ENCODE results near the gene ABHD14A. TPM values are rescaled to one million over a fixed set of nuclear protein-coding genes. Genes with fewer than 3 reads are reported as not detected.

Gene ABHD14A
- total RNA-seq, 1 donor from 2014 or later, result 11.8 TPM

DNA sequence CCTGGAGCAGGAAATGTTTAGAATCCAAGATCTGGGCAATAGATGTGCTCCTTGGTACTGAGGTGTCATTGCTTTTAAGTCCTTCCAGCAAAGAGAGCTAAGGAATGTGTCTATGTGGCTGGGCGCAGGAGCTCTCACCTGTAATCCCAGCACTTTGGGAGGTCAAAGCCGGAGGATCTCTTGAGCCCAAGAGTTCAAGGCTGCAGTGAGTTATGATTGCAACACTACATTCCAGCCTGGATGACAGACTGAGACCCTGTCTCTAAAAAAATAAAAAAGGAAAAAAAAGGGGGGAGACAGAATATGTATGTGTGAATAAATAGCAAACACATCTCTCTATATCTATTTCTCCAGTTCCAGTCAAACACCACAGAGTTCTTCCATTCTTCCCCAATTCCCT is 24.0 kb upstream of the ABHD14A start:
- no peaks in the 10 kb centered on the region for H3K79me2 ChIP-seq (ENCODE audit: insufficient read depth, low read length)
- H4K20me1 ChIP-seq (ENCODE audit: insufficient read depth, low read length), result peaks cover 4% of the 10 kb centered on the region
- TF ChIP-seq, protein P1, sequence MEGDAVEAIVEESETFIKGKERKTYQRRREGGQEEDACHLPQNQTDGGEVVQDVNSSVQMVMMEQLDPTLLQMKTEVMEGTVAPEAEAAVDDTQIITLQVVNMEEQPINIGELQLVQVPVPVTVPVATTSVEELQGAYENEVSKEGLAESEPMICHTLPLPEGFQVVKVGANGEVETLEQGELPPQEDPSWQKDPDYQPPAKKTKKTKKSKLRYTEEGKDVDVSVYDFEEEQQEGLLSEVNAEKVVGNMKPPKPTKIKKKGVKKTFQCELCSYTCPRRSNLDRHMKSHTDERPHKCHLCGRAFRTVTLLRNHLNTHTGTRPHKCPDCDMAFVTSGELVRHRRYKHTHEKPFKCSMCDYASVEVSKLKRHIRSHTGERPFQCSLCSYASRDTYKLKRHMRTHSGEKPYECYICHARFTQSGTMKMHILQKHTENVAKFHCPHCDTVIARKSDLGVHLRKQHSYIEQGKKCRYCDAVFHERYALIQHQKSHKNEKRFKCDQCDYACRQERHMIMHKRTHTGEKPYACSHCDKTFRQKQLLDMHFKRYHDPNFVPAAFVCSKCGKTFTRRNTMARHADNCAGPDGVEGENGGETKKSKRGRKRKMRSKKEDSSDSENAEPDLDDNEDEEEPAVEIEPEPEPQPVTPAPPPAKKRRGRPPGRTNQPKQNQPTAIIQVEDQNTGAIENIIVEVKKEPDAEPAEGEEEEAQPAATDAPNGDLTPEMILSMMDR (IDR thresholded peaks at IDR 0.05; ENCODE audit: insufficient read depth, low read depth, low read length), result no peak
- no peak for TF ChIP-seq EZH2 (IDR thresholded peaks at IDR 0.05; ENCODE audit: insufficient read depth, low read length)
- H3K36me3 Mint-ChIP-seq (ENCODE audit: low read depth, unreplicated experiment), result peaks cover 14% of the 10 kb centered on the region
- peaks cover 63% of the 10 kb centered on the region for H3K27me3 Mint-ChIP-seq (ENCODE audit: low read depth, unreplicated experiment)
- DNase-seq (ENCODE audit: low read depth), result no peak
- H3K27me3 ChIP-seq (ENCODE audit: insufficient read depth, low read length), result peaks cover 9% of the 10 kb centered on the region
- FAIRE-seq, result no peak
- no peak overlapping the region for H3K27ac ChIP-seq (ENCODE audit: low read depth, low read length)
- H3K9ac ChIP-seq (ENCODE audit: low read length), result no peak overlapping the region
- H3K9me3 ChIP-seq (ENCODE audit: insufficient read depth, low read depth, low read length), result no peaks in the 10 kb centered on the region
- H3K4me1 Mint-ChIP-seq (ENCODE audit: low read depth, unreplicated experiment), result no peaks in the 10 kb centered on the region
- H3K9me3 Mint-ChIP-seq (ENCODE audit: unreplicated experiment), result peaks cover 7% of the 10 kb centered on the region
- peaks cover 9% of the 10 kb centered on the region for H3K4me1 ChIP-seq (ENCODE audit: insufficient read depth, low read length)
- H3K4me2 ChIP-seq (ENCODE audit: low read length), result no peak overlapping the region
- no peak overlapping the region for H2AFZ ChIP-seq (ENCODE audit: low read depth, low read length)
- H3K27ac Mint-ChIP-seq (ENCODE audit: unreplicated experiment), result no peak overlapping the region
- no peaks in the 10 kb centered on the region for H3K36me3 ChIP-seq (ENCODE audit: insufficient read depth, low read length)
- H3K4me3 ChIP-seq (ENCODE audit: insufficient read depth, low read depth, low read length), result no peak overlapping the region
- H3K4me3 Mint-ChIP-seq (ENCODE audit: unreplicated experiment), result no peak overlapping the region

DNA sequence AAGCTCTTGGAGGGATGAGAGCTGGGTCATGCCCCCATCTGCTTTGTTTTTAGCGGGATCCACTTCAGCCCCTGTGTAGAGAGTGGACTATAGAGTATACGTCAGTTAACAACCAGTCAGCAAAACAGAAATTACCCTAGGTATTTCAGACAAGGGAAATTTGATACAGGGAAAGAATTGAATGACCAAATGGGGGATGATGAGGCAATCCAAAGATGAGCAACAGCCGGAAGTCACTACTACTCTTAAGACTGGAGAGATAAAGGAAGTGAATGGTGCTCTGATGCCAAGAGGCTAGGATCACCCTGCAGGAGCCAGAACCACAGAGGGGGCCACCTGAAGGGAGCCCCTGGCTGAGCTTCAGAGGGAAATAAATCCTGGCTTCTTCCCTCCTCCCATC is 21.4 kb upstream of the ABHD14A start:
- Mint-ChIP-seq H3K9me3 (ENCODE audit: unreplicated experiment) (peaks cover 5% of the 10 kb centered on the region), H3K36me3 (ENCODE audit: low read depth, unreplicated experiment) (peaks cover 9% of the 10 kb centered on the region), H3K4me3 (ENCODE audit: unreplicated experiment) (no peak overlapping the region), H3K4me1 (ENCODE audit: low read depth, unreplicated experiment) (no peaks in the 10 kb centered on the region), H3K27me3 (ENCODE audit: low read depth, unreplicated experiment) (peaks cover 44% of the 10 kb centered on the region), H3K27ac (ENCODE audit: unreplicated experiment) (no peak overlapping the region)
- FAIRE-seq, result peak; percentile 34
- H3K9me3 ChIP-seq (ENCODE audit: insufficient read depth, low read depth, low read length), result no peaks in the 10 kb centered on the region
- peaks cover 16% of the 10 kb centered on the region for H4K20me1 ChIP-seq (ENCODE audit: insufficient read depth, low read length)
- TF ChIP-seq EZH2 (IDR thresholded peaks at IDR 0.05; ENCODE audit: insufficient read depth, low read length), result no peak
- TF ChIP-seq, protein P1 (IDR thresholded peaks at IDR 0.05; ENCODE audit: insufficient read depth, low read depth, low read length), result no peak
- no peak overlapping the region for H3K4me3 ChIP-seq (ENCODE audit: insufficient read depth, low read depth, low read length)
- peaks cover 9% of the 10 kb centered on the region for H3K4me1 ChIP-seq (ENCODE audit: insufficient read depth, low read length)
- H3K79me2 ChIP-seq (ENCODE audit: insufficient read depth, low read length), result no peaks in the 10 kb centered on the region
- peak; percentile 47 for DNase-seq (ENCODE audit: low read depth)
- peaks cover 4% of the 10 kb centered on the region for H3K36me3 ChIP-seq (ENCODE audit: insufficient read depth, low read length)
- no peak overlapping the region for H3K27ac ChIP-seq (ENCODE audit: low read depth, low read length)
- no peak overlapping the region for H3K4me2 ChIP-seq (ENCODE audit: low read length)
- H2AFZ ChIP-seq (ENCODE audit: low read depth, low read length), result no peak overlapping the region
- H3K9ac ChIP-seq (ENCODE audit: low read length), result no peak overlapping the region
- H3K27me3 ChIP-seq (ENCODE audit: insufficient read depth, low read length), result peaks cover 9% of the 10 kb centered on the region

DNA sequence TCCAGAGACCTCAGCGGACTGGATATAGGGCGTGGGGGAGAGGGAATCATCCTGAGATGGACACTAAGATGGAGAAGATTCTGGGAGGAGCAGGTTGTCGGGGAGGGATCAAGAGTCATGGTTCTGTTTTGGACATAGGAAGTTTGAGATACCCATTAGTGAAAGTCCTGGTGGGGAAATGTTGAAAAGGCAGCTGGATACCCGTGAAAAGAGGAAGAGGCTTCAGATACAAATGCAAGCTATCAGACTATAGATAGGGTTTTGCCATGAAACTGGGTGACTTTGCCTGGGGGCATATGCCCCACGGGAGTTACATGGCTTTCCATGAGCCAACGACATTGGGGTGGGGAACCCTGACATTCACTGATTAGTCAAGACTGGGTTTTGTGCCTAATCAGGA is 20.8 kb upstream of the ABHD14A start:
- Mint-ChIP-seq H3K4me3 (ENCODE audit: unreplicated experiment) (no peak overlapping the region), H3K9me3 (ENCODE audit: unreplicated experiment) (peaks cover 5% of the 10 kb centered on the region)
- peaks cover 16% of the 10 kb centered on the region for H4K20me1 ChIP-seq (ENCODE audit: insufficient read depth, low read length)

More for the DNA sequence above, 20.8 kb upstream of the ABHD14A start:
- H3K27ac ChIP-seq (ENCODE audit: low read depth, low read length), result no peak overlapping the region
- H3K9ac ChIP-seq (ENCODE audit: low read length), result no peak overlapping the region
- Mint-ChIP-seq H3K4me1 (ENCODE audit: low read depth, unreplicated experiment) (no peaks in the 10 kb centered on the region), H3K36me3 (ENCODE audit: low read depth, unreplicated experiment) (peaks cover 12% of the 10 kb centered on the region), H3K27ac (ENCODE audit: unreplicated experiment) (no peak overlapping the region), H3K27me3 (ENCODE audit: low read depth, unreplicated experiment) (peaks cover 38% of the 10 kb centered on the region)
- peaks cover 9% of the 10 kb centered on the region for H3K4me1 ChIP-seq (ENCODE audit: insufficient read depth, low read length)
- no peaks in the 10 kb centered on the region for H3K79me2 ChIP-seq (ENCODE audit: insufficient read depth, low read length)
- H3K27me3 ChIP-seq (ENCODE audit: insufficient read depth, low read length), result peaks cover 9% of the 10 kb centered on the region
- DNase-seq (ENCODE audit: low read depth), result no peak
- FAIRE-seq, result no peak
- H3K9me3 ChIP-seq (ENCODE audit: insufficient read depth, low read depth, low read length), result no peaks in the 10 kb centered on the region
- no peak overlapping the region for H2AFZ ChIP-seq (ENCODE audit: low read depth, low read length)
- TF ChIP-seq EZH2 (IDR thresholded peaks at IDR 0.05; ENCODE audit: insufficient read depth, low read length), result no peak
- TF ChIP-seq, protein P1 (IDR thresholded peaks at IDR 0.05; ENCODE audit: insufficient read depth, low read depth, low read length), result no peak
- H3K4me3 ChIP-seq (ENCODE audit: insufficient read depth, low read depth, low read length), result no peak overlapping the region
- peaks cover 4% of the 10 kb centered on the region for H3K36me3 ChIP-seq (ENCODE audit: insufficient read depth, low read length)
- H3K4me2 ChIP-seq (ENCODE audit: low read length), result no peak overlapping the region

All from astrocyte (in vitro differentiated cells and primary cell).